NCI-H146 (cell line): ENCODE data around the gene ASCL3.
"Not testable (repeated sequence)": the region's sequence is repeated elsewhere in the genome, so short reads cannot be mapped to it uniquely, and the experiment has no call there.

ENCODE experiments used
- DNase-seq: peaks from one replicate; lab custom pipeline; 2025; lab: John Stamatoyannopoulos, UW

The ASCL3 gene

DNA sequence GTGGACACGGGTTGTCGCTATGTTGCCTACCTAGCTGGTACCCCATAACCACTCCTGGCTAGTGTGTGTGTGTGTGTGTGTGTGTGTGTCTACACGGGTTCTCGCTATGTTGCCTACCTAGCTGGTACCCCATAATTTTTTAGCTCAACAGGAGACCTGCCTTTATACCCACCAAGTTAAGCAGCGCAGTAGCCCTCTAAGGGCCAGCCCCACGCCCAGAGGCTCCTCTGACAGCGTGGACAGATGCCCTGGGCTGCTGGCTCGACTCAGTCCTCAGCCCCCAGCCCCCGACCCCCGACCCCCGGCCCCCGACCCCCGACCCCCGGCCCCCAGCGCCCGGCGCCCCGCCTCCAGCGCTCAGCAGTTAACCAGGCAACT is 32.2 kb downstream of the ASCL3 start:
- no peak for DNase-seq

DNA sequence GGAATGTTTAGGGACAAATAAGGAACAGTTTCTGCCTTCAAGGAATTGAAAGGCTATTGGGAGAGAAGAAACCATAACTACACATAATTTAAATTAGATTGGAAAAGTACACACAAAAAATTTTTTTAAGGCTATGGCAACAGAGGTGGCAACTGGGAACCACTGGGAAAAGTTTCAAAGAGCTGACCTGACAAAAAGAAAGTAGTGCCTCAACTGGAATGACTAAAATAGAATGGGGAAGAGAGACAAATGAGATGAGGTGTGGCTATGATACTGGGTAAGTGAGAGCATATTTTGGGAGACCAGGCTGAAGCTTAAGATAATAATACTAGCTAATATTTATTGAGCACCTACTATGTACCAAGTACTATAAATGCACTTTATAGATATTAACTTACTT is 34.7 kb downstream of the ASCL3 start:
- DNase-seq, result no peak

DNA sequence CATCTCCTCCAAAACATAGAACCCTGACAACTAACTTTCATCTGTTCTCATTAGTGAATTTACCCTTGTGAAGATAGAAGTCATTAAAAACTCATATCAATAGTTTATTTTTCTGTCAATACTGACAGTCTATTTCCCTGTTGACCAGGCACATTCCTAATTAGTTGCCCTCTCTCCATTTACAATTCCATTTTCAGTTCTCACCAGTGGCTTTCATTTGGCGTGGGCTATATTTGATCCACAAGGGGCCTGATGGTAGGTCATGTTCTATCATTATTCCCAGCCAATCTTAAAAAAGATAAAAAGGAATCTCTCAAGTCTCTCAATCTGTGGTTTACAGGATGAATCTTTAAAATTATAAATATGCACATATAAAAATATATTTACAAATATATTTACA is 35.7 kb downstream of the ASCL3 start:
- DNase-seq, result no peak

DNA sequence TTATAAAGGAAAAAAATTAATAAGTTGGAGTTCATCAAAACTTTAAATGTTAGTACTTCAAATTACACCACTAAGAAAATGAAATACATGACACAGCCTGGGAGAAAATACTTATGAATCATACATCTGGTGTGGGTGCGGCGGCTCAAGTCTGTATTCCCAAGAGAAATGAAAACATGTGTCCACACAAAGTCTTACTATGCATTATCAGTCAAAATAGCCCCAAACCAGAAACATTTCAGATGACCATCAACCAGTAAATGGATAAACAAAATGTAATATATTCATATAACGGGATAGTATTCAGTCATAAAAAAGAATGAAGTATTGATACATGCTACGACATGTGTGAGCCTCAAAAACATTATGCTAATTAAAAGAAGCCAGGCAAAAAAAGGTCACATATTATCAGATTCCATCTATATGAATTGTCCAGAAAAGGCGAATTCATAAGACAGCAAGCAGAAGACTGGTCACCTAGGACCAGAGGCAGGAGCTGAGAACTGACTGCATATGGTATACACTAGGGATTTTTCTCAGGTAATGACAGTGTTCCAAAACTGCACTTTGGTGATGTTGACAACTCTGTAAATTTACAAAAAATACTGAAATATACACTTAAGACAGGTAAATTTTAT is 37.2 kb downstream of the ASCL3 start:
- DNase-seq, result no peak

DNA sequence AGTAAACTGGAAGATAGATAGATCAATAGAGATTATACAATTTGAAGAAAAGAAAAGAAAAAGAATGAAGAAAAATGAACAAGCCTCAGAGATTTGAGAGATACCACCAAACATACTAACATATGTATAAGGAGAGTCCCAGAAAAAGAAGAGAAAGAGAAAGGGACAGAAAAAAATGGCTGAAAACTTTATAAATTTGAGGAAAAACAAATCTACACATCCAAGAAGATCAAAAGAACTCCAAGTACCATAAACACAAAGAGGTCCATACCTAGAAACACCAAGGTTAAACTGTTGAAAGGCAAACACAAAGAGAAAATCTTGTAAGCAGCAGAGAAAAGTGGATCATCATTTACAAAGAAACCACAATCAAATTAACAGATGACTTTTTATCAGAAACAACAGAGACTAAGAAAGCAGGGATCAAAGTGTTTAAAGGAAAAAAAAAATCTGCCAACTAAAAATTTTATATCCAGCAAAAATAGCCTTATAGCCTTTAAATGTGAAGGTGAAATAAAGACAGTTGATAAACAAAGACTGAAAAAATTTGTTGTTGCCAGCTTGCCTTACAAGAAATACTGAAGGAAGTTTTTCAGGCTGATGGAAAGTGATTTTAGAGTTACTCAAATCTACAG is 43.6 kb downstream of the ASCL3 start:
- no peak for DNase-seq

DNA sequence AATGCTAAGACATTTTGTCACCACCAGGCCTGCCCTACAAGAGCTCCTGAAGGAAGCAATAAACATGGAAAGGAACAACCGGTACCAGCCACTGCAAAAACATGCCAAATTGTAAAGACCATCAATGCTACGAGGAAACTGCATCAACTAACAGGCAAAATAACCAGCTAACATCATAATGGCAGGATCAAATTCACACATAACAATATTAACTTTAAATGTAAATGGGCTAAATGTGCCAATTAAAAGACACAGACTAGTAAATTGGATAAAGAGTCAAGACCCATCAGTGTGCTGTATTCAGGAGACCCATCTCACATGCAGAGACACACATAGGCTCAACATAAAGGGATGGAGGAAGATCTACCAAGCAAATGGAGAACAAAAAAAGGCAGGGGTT is 51.6 kb downstream of the ASCL3 start:
- DNase-seq, result not testable (repeated sequence)
